C4-2B (cell line): ENCODE data around the gene PPP2R2B.

Source experiments
- ZFX ChIP-seq: fragments of 450-650 bp; IDR thresholded peaks from 2 replicates; pipeline ENCODE4 v1.6.1; 2017
- TF ChIP-seq, protein P1 (sequence below): fragments of 450-650 bp; conservative IDR thresholded peaks from 2 replicates; pipeline ENCODE4 v1.5.1; 2017; ENCODE audit warnings: mild to moderate bottlenecking

DNA sequence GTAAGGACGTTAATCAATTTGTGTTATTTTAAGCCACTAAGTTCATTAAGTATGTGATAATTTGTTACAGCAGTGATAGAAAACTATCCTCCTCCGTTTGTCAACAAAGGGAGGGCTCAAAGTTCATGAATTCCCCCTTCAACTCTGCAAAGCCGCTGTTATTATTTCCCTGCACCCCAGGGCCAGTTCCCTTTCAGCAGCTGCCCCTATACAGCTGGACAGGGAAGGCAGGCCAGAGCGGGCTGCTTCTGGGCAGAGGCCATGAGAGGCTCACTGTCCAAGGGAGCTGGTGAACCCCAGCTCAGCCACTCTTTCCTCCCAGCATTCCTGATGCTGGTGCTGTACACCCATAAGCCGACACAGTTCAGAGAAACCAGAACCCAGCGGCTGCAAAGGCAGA, 260.1 kb downstream of the PPP2R2B start:
- TF ChIP-seq, protein P1, sequence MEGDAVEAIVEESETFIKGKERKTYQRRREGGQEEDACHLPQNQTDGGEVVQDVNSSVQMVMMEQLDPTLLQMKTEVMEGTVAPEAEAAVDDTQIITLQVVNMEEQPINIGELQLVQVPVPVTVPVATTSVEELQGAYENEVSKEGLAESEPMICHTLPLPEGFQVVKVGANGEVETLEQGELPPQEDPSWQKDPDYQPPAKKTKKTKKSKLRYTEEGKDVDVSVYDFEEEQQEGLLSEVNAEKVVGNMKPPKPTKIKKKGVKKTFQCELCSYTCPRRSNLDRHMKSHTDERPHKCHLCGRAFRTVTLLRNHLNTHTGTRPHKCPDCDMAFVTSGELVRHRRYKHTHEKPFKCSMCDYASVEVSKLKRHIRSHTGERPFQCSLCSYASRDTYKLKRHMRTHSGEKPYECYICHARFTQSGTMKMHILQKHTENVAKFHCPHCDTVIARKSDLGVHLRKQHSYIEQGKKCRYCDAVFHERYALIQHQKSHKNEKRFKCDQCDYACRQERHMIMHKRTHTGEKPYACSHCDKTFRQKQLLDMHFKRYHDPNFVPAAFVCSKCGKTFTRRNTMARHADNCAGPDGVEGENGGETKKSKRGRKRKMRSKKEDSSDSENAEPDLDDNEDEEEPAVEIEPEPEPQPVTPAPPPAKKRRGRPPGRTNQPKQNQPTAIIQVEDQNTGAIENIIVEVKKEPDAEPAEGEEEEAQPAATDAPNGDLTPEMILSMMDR = no peak
- no peak for TF ChIP-seq ZFX
